HG02970 (cell line): Measurements from ENCODE around the gene NAGS.
"Not testable (repeated sequence)": the region's sequence is repeated elsewhere in the genome, so short reads cannot be mapped to it uniquely, and the experiment has no call there.

Experiments
- ATAC-seq: cut with Tn5 transposase; IDR thresholded peaks from one replicate; pipeline ENCODE4 v1.9.1; 2021; ENCODE audit warnings: mild to moderate bottlenecking, moderate library complexity, moderate number of reproducible peaks; ENCODE audit not compliant: unreplicated experiment, low FRiP score

The NAGS gene

GRCh38 chr17:44034688-44035087 lies 30.3 kb downstream of the NAGS start:
- ATAC-seq: not testable (repeated sequence)

GRCh38 chr17:44037471-44037870 lies 33.0 kb downstream of the NAGS start:
- ATAC-seq: no peak

- no peak for ATAC-seq
Measured at GRCh38 chr17:44038604-44039011, 34.2 kb downstream of the NAGS start.

GRCh38 chr17:44039829-44040635 lies 35.6 kb downstream of the NAGS start:
- ATAC-seq: no peak

GRCh38 chr17:44043272-44043696 lies 38.9 kb downstream of the NAGS start:
- no peak for ATAC-seq

GRCh38 chr17:44044071-44044470 lies 39.6 kb downstream of the NAGS start:
- no peak for ATAC-seq

- no peak for ATAC-seq
Measured at GRCh38 chr17:44045486-44045885, 41.1 kb downstream of the NAGS start.

- ATAC-seq: not testable (repeated sequence)
Measured at GRCh38 chr17:44046893-44047292, 42.5 kb downstream of the NAGS start.

- no peak for ATAC-seq
Measured at GRCh38 chr17:44049294-44050060, 45.1 kb downstream of the NAGS start.

- no peak for ATAC-seq
Measured at GRCh38 chr17:44053125-44053872, 48.9 kb downstream of the NAGS start.
